B cell (primary cell): ENCODE data around the gene FA2H. TPM values are rescaled to one million over a fixed set of nuclear protein-coding genes. Genes with fewer than 3 reads are reported as not detected.
A peak's percentile ranks its signal among the peaks of the same experiment; 100 is the strongest.

ENCODE experiments used
- ATAC-seq: fragments of 200-7000 bp; cut with Tn5 transposase; one replicate; pipeline ENCODE4 v1.10.0; 2021; ENCODE audit warnings: low read depth, mild to moderate bottlenecking, moderate number of reproducible peaks, moderate library complexity
- CTCF ChIA-PET: fragments of 350-600 bp; sonication (Branson Sonifier 250); formaldehyde crosslinking; loops from one replicate; lab custom pipeline; 2021; ENCODE audit warnings: antibody characterized with exemption, inconsistent platforms; lab: Charles Lee
- POLR2A ChIA-PET: fragments of 350-600 bp; sonication (Branson Sonifier 250); formaldehyde crosslinking; loops from one replicate; lab custom pipeline; 2021; ENCODE audit warnings: antibody characterized with exemption; lab: Charles Lee
- DNase-seq: peaks from one replicate; pipeline ENCODE4 v3.0.0; 2013
- H2AFZ ChIP-seq: 2 replicates; pipeline ENCODE4 v1.6.1; 2012; ENCODE audit warnings: mild to moderate bottlenecking, low read depth, low read length; ENCODE audit not compliant: insufficient read depth, poor library complexity, severe bottlenecking
- H3K27ac ChIP-seq, 2 donors: 1 replicate in 1 of 2; 2 replicates in 1 of 2; pipeline ENCODE4 v1.5.1; 2012 to 2013; ENCODE audit warnings: low read length in 2 of 2, mild to moderate bottlenecking in 2 of 2, moderate library complexity in 1 of 2
- H3K27me3 ChIP-seq, 4 experiments: fragments of 200-600 bp in 1 of 4; sonication (generic) in 1 of 4; replicated peaks in 1 of 4; 1 replicate in 2 of 4; 2 replicates in 2 of 4; pipeline versions ENCODE4 v1.6.1 to v1.7.0; 2013 to 2016; ENCODE audit warnings: low read length in 3 of 4, mild to moderate bottlenecking in 2 of 4, mixed read lengths in 1 of 4, moderate library complexity in 1 of 4; ENCODE audit not compliant: insufficient read depth in 4 of 4, control insufficient read depth in 3 of 4; ENCODE audit errors: control extremely low read depth in 1 of 4
- H3K36me3 ChIP-seq, 2 experiments: replicated peaks in 1 of 2; 1 replicate in 1 of 2; 2 replicates in 1 of 2; pipeline versions ENCODE4 v1.6.1 to v1.7.1; 2013; ENCODE audit warnings: low read length in 1 of 2; ENCODE audit not compliant: insufficient read depth in 2 of 2, control insufficient read depth in 1 of 2; ENCODE audit errors: control extremely low read depth in 1 of 2, extremely low read depth in 1 of 2
- H3K4me1 ChIP-seq, 2 donors: fragments of 200-600 bp in 1 of 2; sonication (generic) in 1 of 2; 1 replicate in 1 of 2; 2 replicates in 1 of 2; pipeline versions ENCODE4 v1.5.1 to v1.6.1; 2013 to 2017; ENCODE audit warnings: low read length in 2 of 2; ENCODE audit not compliant: control insufficient read depth in 2 of 2, insufficient read depth in 2 of 2
- H3K4me2 ChIP-seq: replicated peaks from 2 replicates; pipeline ENCODE3; 2012; ENCODE audit warnings: mild to moderate bottlenecking, low read depth, low read length; ENCODE audit not compliant: poor library complexity, severe bottlenecking
- H3K4me3 ChIP-seq, 5 experiments: fragments of 200-600 bp in 1 of 5; sonication (generic) in 1 of 5; 1 replicate in 3 of 5; 2 replicates in 2 of 5; pipeline versions ENCODE4 v1.5.1 to v1.7.0; 2011 to 2016; ENCODE audit warnings: low read length in 4 of 5, mild to moderate bottlenecking in 4 of 5, low read depth in 2 of 5, control low read depth in 1 of 5, moderate library complexity in 1 of 5; ENCODE audit not compliant: insufficient read depth in 1 of 5; ENCODE audit errors: control extremely low read depth in 1 of 5, extremely low read depth in 1 of 5
- H3K79me2 ChIP-seq: fragments of 200-600 bp; sonication (generic); one replicate; pipeline ENCODE4 v1.6.0; 2016; ENCODE audit warnings: low read length; ENCODE audit not compliant: control insufficient read depth, insufficient read depth
- H3K9ac ChIP-seq: fragments of 200-600 bp; sonication (generic); 2 replicates; pipeline ENCODE4 v1.6.1; 2017; ENCODE audit warnings: mild to moderate bottlenecking, low read length, moderate library complexity
- H3K9me3 ChIP-seq, 3 donors: one replicate each; pipeline versions ENCODE4 v1.6.1 to v1.7.1; 2013; ENCODE audit warnings: low read length in 2 of 3; ENCODE audit not compliant: control insufficient read depth in 2 of 3, insufficient read depth in 1 of 3; ENCODE audit errors: control extremely low read depth in 1 of 3
- H4K20me1 ChIP-seq: 2 replicates; pipeline ENCODE4 v1.6.0; 2012; ENCODE audit warnings: mild to moderate bottlenecking, low read length; ENCODE audit not compliant: insufficient read depth, control insufficient read depth, poor library complexity, severe bottlenecking
- H3K27ac Mint-ChIP-seq: one replicate; pipeline ENCODE4 v1.8.0; 2021; ENCODE audit warnings: mixed read lengths
- H3K27me3 Mint-ChIP-seq: one replicate; pipeline ENCODE4 v1.8.0; 2021; ENCODE audit warnings: mixed read lengths
- H3K4me1 Mint-ChIP-seq: one replicate; pipeline ENCODE4 v1.8.0; 2021; ENCODE audit warnings: mixed read lengths
- H3K4me3 Mint-ChIP-seq: one replicate; pipeline ENCODE4 v1.8.0; 2021; ENCODE audit warnings: mixed read lengths
- H3K9me3 Mint-ChIP-seq: one replicate; pipeline ENCODE4 v1.8.0; 2022; ENCODE audit warnings: mixed read lengths; ENCODE audit not compliant: insufficient read depth
- CTCF ChIP-seq: fragments of 200-600 bp; IDR thresholded peaks from one replicate; pipeline ENCODE4 v1.8.0; 2022; ENCODE audit warnings: antibody characterized with exemption, mild to moderate bottlenecking
- EZH2 ChIP-seq: IDR thresholded peaks from 2 replicates; pipeline ENCODE4 v1.6.1; 2012; ENCODE audit warnings: borderline replicate concordance, low read depth, mild to moderate bottlenecking, moderate library complexity, low read length; ENCODE audit not compliant: insufficient read depth, poor library complexity, severe bottlenecking
- WGBS: methylation state at CpG from one replicate; pipeline ENCODE4 v1.1.5; 2013; ENCODE audit warnings: missing lambda C conversion rate; ENCODE audit not compliant: insufficient coverage; 5-methylcytosine and 5-hydroxymethylcytosine counted together
- intact Hi-C: fragments of 100-400 bp; cut with micrococcal nuclease; formaldehyde crosslinking; loops from one replicate; pipeline ENCODE4 v1.10.0; 2022
- polyA plus RNA-seq: library from polyadenylated mRNA; depleted of rRNA; stranded (reverse); fragments of >200 nt; gene quantifications from 2 replicates; pipeline ENCODE4 v1.2.3, GENCODE V29; 2012
- total RNA-seq, 2 donors: library from RNA; stranded (reverse); fragments of 120-200 nt in 1 of 2; gene quantifications; 1 replicate in 1 of 2; 2 replicates in 1 of 2; pipeline versions ENCODE4 v1.2.3 to v1.2.4, GENCODE V29; 2013 to 2022

Gene FA2H
- total and polyA plus RNA-seq, 2 donors (not counting 1 experiment from before 2014, with no cell fraction given): 1.0 to 3.6 TPM

DNA sequence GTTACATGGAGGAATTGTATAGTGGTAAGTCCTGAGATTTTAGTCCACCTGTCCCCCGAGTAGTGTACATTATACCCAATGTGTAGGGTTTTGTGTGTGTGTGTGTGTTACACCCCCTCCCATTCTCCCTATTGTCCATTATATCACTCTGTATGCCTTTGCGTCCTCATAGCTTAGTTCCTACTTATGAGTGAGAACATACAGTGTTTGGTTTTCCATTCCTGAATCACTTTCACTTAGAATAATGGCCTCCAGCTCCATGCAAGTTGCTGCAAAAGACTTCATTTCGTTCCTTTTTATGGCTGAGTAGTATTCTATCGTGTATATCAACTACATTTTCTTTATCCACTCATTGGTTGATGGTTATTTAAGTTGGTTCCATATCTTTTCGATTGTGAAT lies 635 bp upstream of the FA2H start:
- H3K4me2 ChIP-seq: peak overlapping the region; percentile 86
- peaks cover 0 to 6% (median 3%) of the 10 kb centered on the region in 4 experiments for H3K27me3 ChIP-seq
- peak overlapping the region; percentile 54 for H2AFZ ChIP-seq
- H3K9ac ChIP-seq: peak overlapping the region; percentile 56
- H3K9me3 Mint-ChIP-seq: no peaks in the 10 kb centered on the region
- WGBS: no CpG with 5 or more reads among the region's 5 CpGs
- TF ChIP-seq EZH2 (no peak), CTCF (no peak)
- intact Hi-C loops: no loop called here
- peak overlapping the region; percentile 81 for H3K4me3 Mint-ChIP-seq
- no peaks in the 10 kb centered on the region for H3K79me2 ChIP-seq
- H3K27me3 Mint-ChIP-seq: peaks cover 17% of the 10 kb centered on the region
- ATAC-seq: no peak
- no peaks in the 10 kb centered on the region for H4K20me1 ChIP-seq
- no peak overlapping the region for H3K27ac Mint-ChIP-seq
- no peak overlapping the region for H3K27ac ChIP-seq
- no peaks in the 10 kb centered on the region for H3K9me3 ChIP-seq
- H3K4me1 ChIP-seq: peaks cover 31 to 34% of the 10 kb centered on the region in 2 donors
- no peak for DNase-seq
- H3K4me1 Mint-ChIP-seq: peaks cover 37% of the 10 kb centered on the region
- no peaks in the 10 kb centered on the region for H3K36me3 ChIP-seq
- POLR2A ChIA-PET: interaction anchor here (0.6 kb wide), 1 partner anchor 139 kb away, joined by 5 read pairs; no protein-coding TSS in a partner anchor
- H3K4me3 ChIP-seq: peak overlapping the region in 4 of 5 experiments; percentile 16 to 54 (median 44)
- CTCF ChIA-PET: interaction anchor here (0.7 to 1.2 kb wide), 2 partner anchors 74 to 335 kb away, joined by 3 read pairs; partner anchors contain the start of gene MLKL

DNA sequence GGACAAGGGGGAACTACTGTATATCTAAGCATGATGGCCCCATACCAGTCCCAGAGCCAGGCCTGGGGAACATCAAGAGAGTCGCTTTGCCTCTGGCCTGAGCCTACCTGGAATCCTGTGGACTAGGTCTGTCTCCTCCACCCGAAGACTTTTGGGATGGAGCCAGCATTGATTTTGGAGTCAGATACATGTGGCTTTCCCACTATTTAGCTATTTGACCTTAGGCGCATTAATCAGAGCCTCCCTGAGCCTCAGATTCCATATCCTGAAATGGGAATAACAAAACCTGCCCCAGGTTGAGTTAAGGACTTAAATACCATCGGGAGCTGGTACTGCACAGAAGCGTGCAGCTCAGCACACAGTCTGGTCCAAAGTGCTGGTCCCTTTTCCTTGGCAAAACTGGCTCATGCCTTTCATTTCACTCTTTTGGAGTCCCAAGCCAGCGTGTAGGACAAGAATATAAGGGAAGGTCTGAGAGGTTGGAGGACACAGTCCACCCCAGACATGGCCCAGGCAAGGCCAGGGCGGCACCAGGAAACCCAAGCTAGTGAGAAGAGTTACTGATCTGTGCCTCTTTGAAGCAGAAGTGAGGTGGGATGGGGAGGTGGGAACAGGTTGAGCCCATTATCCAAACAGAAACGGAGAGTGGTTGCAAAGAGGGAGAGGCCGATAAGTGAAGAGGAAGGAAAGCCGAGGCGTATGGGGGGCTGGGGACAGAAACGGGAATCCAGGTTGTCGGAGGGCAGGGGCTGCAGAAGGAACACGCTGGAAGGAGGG lies 986 bp downstream of the FA2H start:
- Histone ChIP-seq H4K20me1 (no peaks in the 10 kb centered on the region), H3K36me3 (no peaks in the 10 kb centered on the region), H3K4me2 (peak overlapping the region; percentile 86), H3K27me3 (peaks cover 0 to 6% (median 3%) of the 10 kb centered on the region in 4 experiments), H3K27ac (no peak overlapping the region), H3K9me3 (no peaks in the 10 kb centered on the region), H2AFZ (peak overlapping the region; percentile 54), H3K9ac (peak overlapping the region; percentile 56), H3K4me1 (peaks cover 31 to 34% of the 10 kb centered on the region in 2 donors), H3K79me2 (no peaks in the 10 kb centered on the region), H3K4me3 (peak overlapping the region in 4 of 5 experiments; percentile 19 to 54 (median 44))
- ATAC-seq (no peak), DNase-seq (peak; percentile 14)
- ChIA-PET POLR2A (interaction anchor here (0.6 kb wide), 1 partner anchor 136 kb away, joined by 3 read pairs; no protein-coding TSS in a partner anchor), CTCF (interaction anchor here (1.1 to 1.3 kb wide), 2 partner anchors 12 to 40 kb away, joined by 3 read pairs; no protein-coding TSS in a partner anchor)
- Mint-ChIP-seq H3K27me3 (peaks cover 15% of the 10 kb centered on the region), H3K9me3 (no peaks in the 10 kb centered on the region), H3K4me1 (peaks cover 37% of the 10 kb centered on the region), H3K4me3 (peak overlapping the region; percentile 84), H3K27ac (no peak overlapping the region)
- TF ChIP-seq EZH2 (no peak), CTCF (no peak)
- WGBS: 49% methylated on average over 13 of the region's 14 CpGs
- intact Hi-C loops: loop anchor here (5.0 kb wide), 1 partner anchor 66 kb away; no protein-coding TSS in a partner anchor
